ENCODE data around the gene PRSS3.

PRSS3 gene

DNA sequence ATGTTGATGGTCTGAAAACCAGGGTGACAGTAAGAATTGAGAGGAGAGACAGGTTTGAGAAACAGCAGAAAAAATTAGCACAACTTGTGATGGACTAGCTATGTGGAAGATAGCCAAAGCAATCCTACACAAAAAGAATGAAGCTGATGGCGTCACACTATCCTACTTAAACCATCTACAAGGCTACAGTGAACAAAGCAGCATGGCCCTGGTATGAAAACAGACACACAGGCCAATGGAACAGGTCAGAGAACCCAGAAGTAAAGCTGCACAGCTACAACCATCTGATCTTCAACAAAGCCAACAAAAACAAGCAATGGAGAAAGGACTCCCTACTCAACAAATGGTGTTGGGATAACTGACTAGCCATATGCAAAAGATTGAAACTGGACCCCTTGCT is 14.1 kb downstream of the PRSS3 start:
- H2AFZ ChIP-seq, result no peak overlapping the region
- H3K9ac ChIP-seq, result no peak overlapping the region
- no peak overlapping the region for H3K4me2 ChIP-seq (ENCODE audit: low read length)
- no peaks in the 10 kb centered on the region for H3K4me1 ChIP-seq
- no peaks in the 10 kb centered on the region for H3K9me3 ChIP-seq (ENCODE audit: control insufficient read depth, low read length)
- H3K27ac ChIP-seq, result no peak overlapping the region
- no peaks in the 10 kb centered on the region for H3K36me3 ChIP-seq (ENCODE audit: control insufficient read depth, insufficient read depth, low read length)
- no peaks in the 10 kb centered on the region for H3K79me2 ChIP-seq
- no peaks in the 10 kb centered on the region for H3K27me3 ChIP-seq (ENCODE audit: control insufficient read depth, insufficient read depth, low read length)
- TF ChIP-seq, protein P1, sequence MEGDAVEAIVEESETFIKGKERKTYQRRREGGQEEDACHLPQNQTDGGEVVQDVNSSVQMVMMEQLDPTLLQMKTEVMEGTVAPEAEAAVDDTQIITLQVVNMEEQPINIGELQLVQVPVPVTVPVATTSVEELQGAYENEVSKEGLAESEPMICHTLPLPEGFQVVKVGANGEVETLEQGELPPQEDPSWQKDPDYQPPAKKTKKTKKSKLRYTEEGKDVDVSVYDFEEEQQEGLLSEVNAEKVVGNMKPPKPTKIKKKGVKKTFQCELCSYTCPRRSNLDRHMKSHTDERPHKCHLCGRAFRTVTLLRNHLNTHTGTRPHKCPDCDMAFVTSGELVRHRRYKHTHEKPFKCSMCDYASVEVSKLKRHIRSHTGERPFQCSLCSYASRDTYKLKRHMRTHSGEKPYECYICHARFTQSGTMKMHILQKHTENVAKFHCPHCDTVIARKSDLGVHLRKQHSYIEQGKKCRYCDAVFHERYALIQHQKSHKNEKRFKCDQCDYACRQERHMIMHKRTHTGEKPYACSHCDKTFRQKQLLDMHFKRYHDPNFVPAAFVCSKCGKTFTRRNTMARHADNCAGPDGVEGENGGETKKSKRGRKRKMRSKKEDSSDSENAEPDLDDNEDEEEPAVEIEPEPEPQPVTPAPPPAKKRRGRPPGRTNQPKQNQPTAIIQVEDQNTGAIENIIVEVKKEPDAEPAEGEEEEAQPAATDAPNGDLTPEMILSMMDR (IDR thresholded peaks at IDR 0.05), result no peak
- H3K4me3 ChIP-seq (ENCODE audit: low read depth, low read length), result no peak overlapping the region

DNA sequence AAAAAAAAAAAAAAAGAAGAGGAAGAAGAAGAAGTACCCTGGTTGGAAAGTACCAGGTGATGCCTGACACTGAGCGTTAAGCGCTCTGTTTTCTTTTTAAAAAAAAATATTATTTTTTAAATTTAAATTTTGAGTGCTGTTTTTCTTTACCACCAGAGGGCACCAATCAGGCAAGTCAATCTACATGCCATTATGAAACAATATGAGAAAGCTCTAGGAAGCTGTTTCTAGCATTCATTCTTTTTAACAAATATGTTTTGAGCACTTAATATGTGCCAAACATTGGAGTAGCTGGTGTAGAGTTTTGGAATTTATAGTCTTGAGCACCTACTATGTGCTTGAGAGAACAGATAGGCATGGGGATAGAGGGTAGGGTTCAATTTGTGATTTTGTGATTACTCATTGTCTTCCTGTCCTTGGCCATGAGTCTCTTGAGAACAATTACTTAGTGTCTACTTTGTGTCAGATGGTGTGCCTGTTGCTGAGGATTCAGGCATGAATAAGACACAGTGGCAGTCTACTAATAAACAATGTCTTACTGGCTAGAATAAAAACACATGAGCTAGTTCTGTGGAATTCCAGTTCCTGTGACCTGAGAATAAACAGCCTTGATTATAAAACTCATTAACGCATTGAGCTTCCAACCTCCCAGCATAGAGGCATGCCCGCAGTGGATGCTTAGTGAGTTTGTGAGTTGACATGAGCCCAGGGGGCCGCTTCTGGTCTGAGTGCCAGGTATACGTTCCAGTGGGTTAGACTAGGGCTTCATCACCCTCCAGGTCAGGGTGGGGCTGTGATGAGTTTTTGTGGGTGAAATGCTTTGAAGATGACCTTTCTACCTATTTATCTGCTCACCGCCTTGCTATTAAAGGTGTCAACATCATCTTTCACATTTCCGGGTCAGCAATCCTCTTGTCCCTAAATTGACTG is 18.6 kb downstream of the PRSS3 start:
- TF ChIP-seq, protein P1 (IDR thresholded peaks at IDR 0.05), result peak; percentile 49
- H3K4me3 ChIP-seq (ENCODE audit: low read depth, low read length), result no peak overlapping the region
- H3K27me3 ChIP-seq (ENCODE audit: control insufficient read depth, insufficient read depth, low read length), result no peaks in the 10 kb centered on the region
- no peak overlapping the region for H2AFZ ChIP-seq
- H3K79me2 ChIP-seq, result no peaks in the 10 kb centered on the region
- H3K9ac ChIP-seq, result no peak overlapping the region
- H3K4me2 ChIP-seq (ENCODE audit: low read length), result no peak overlapping the region
- no peak overlapping the region for H3K27ac ChIP-seq
- no peaks in the 10 kb centered on the region for H3K4me1 ChIP-seq
- no peaks in the 10 kb centered on the region for H3K9me3 ChIP-seq (ENCODE audit: control insufficient read depth, low read length)
- no peaks in the 10 kb centered on the region for H3K36me3 ChIP-seq (ENCODE audit: control insufficient read depth, insufficient read depth, low read length)

DNA sequence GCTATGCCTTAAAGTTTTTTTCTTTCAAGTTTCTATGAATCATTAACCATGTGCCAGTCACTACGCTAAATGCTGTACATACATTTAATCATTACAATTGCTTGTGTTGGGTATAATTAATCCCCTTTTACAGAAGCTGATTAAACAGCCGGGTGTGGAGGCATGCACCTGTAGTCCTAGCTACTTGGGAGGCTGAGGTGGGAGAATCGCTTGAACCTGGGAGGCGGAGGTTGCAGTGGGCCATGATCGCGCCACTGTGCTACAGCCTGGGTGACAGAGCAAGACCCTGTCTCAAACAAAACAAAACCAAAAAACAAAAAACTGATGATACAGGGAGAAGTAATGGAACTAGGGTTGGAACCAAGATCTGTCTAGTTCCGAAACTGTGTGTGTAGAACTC is 20.4 kb downstream of the PRSS3 start:
- peaks cover 2% of the 10 kb centered on the region for H3K4me1 ChIP-seq
- no peaks in the 10 kb centered on the region for H3K9me3 ChIP-seq (ENCODE audit: control insufficient read depth, low read length)
- TF ChIP-seq, protein P1 (IDR thresholded peaks at IDR 0.05), result no peak
- no peak overlapping the region for H3K4me3 ChIP-seq (ENCODE audit: low read depth, low read length)
- no peak overlapping the region for H3K4me2 ChIP-seq (ENCODE audit: low read length)
- H2AFZ ChIP-seq, result no peak overlapping the region
- peak overlapping the region; percentile 83 for H3K27ac ChIP-seq
- no peaks in the 10 kb centered on the region for H3K36me3 ChIP-seq (ENCODE audit: control insufficient read depth, insufficient read depth, low read length)
- H3K9ac ChIP-seq, result no peak overlapping the region
- no peaks in the 10 kb centered on the region for H3K27me3 ChIP-seq (ENCODE audit: control insufficient read depth, insufficient read depth, low read length)
- H3K79me2 ChIP-seq, result peaks cover 5% of the 10 kb centered on the region

DNA sequence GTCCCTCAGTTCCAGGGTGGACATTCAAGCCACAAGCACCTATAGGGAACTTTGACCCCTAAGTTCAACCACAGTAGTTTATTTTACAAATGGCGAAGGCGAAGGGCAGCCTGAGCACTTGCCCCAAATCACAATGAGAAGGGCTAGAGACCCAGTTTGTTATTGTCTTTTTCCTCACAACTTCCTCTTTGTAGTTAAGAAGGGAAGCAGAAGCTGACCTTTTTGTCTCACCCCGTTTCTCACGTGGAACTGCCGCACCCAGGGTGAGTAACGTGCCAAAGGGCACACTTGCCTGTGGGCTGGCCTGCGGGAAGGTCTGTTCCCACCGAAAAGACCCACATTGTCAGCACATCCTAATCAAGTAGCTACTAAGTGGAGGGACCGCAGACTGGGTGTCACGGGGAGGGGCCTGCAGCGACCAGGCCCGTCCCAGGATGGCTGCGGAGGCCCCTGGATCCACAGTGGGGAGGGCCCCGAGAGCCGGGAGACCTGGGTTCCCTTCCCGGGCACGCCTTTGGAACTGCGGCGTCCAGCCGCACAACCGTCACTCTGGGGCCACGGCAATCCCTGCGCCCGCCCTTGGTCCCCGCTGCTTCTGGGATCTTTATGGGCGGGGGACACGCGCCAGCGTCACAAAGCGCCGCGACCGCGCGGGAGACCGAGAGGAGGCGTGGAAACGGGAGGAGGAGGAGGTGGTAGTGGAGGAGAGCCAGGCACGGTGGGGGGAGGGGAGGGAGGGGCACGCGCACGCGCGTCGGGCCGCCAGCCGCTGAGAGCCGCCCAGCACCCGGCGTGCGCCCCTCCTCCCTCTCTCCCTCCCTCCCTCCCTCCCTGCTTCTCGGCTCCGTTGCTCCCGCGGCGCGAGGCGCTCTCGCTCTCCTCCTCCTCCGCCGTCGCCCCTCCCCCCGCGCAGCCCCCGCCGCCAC is 21.2 kb downstream of the PRSS3 start, which contains the start of gene UBE2R2:
Gene UBE2R2, plus strand, starts transcription at position 834 of the 926 bp plus-strand sequence. CDS start 598 bp downstream, outside the sequence.
- H3K4me1 ChIP-seq, result peaks cover 2% of the 10 kb centered on the region
- TF ChIP-seq, protein P1 (IDR thresholded peaks at IDR 0.05), result no peak
- no peaks in the 10 kb centered on the region for H3K36me3 ChIP-seq (ENCODE audit: control insufficient read depth, insufficient read depth, low read length)
- no peaks in the 10 kb centered on the region for H3K27me3 ChIP-seq (ENCODE audit: control insufficient read depth, insufficient read depth, low read length)
- peak within 1 kb of the TSS; percentile 89 for H3K9ac ChIP-seq
- no peaks in the 10 kb centered on the region for H3K9me3 ChIP-seq (ENCODE audit: control insufficient read depth, low read length)
- H3K27ac ChIP-seq, result peak within 1 kb of the TSS; percentile 83
- H3K79me2 ChIP-seq, result peaks cover 8% of the 10 kb centered on the region
- H2AFZ ChIP-seq, result peak within 1 kb of the TSS; percentile 81
- H3K4me2 ChIP-seq (ENCODE audit: low read length), result peak within 1 kb of the TSS; percentile 94
- peak within 1 kb of the TSS; percentile 82 for H3K4me3 ChIP-seq (ENCODE audit: low read depth, low read length)

Measured in parathyroid adenoma (tissue), 2 donors.